WERI-Rb-1 (cell line): Measurements from ENCODE around the gene DCHS2.

Source experiments
- DNase-seq: peaks from one replicate; pipeline ENCODE4 v3.0.0-alpha.2; 2020
- H3K27ac ChIP-seq: fragments of 250-450 bp; sonication (Bioruptor Pico); 2 replicates; pipeline ENCODE4 v1.5.1; 2020; ENCODE audit warnings: mild to moderate bottlenecking, moderate library complexity
- H3K27me3 ChIP-seq: fragments of 250-450 bp; sonication (Bioruptor Pico); 2 replicates; pipeline ENCODE4 v1.5.1; 2021; ENCODE audit warnings: mild to moderate bottlenecking, low read depth, moderate library complexity; ENCODE audit not compliant: insufficient read depth, severe bottlenecking
- H3K36me3 ChIP-seq: fragments of 250-450 bp; sonication (Bioruptor Pico); 2 replicates; pipeline ENCODE4 v1.5.1; 2020; ENCODE audit warnings: mild to moderate bottlenecking, moderate library complexity
- H3K4me3 ChIP-seq: 2 replicates; pipeline ENCODE4 v1.5.1; 2011; ENCODE audit warnings: low read depth, mild to moderate bottlenecking, control low read depth, low read length
- H3K9me3 ChIP-seq: fragments of 250-450 bp; sonication (Bioruptor Pico); 2 replicates; pipeline ENCODE4 v1.5.1; 2021; ENCODE audit warnings: mild to moderate bottlenecking, moderate library complexity; ENCODE audit not compliant: severe bottlenecking
- CTCF ChIP-seq: IDR thresholded peaks from 2 replicates; pipeline ENCODE4 v1.5.1; 2011; ENCODE audit warnings: low read depth, mild to moderate bottlenecking, control low read depth, inconsistent platforms, low read length

DCHS2 gene

GRCh38 chr4:154184238-154184637 lies 307.4 kb downstream of the DCHS2 start:
- H3K27me3 ChIP-seq, result peaks cover 6% of the 10 kb centered on the region
- H3K36me3 ChIP-seq, result no peaks in the 10 kb centered on the region
- no peaks in the 10 kb centered on the region for H3K9me3 ChIP-seq
- no peak overlapping the region for H3K27ac ChIP-seq
- TF ChIP-seq CTCF, result no peak
- DNase-seq, result no peak
- H3K4me3 ChIP-seq, result no peak overlapping the region

- no peak for TF ChIP-seq CTCF
- H3K9me3 ChIP-seq, result no peaks in the 10 kb centered on the region
- no peak for DNase-seq
- no peak overlapping the region for H3K4me3 ChIP-seq
- H3K27me3 ChIP-seq, result no peaks in the 10 kb centered on the region
- H3K36me3 ChIP-seq, result no peaks in the 10 kb centered on the region
- H3K27ac ChIP-seq, result no peak overlapping the region
These were observed 308.3 kb downstream of the DCHS2 start for GRCh38 chr4:154183264-154183663.
